KG1 (cell line): ENCODE data around the gene KCNK4.

Experiments used
- DNase-seq: peaks from one replicate; lab custom pipeline; 2025; lab: John Stamatoyannopoulos, UW

Gene KCNK4

DNA sequence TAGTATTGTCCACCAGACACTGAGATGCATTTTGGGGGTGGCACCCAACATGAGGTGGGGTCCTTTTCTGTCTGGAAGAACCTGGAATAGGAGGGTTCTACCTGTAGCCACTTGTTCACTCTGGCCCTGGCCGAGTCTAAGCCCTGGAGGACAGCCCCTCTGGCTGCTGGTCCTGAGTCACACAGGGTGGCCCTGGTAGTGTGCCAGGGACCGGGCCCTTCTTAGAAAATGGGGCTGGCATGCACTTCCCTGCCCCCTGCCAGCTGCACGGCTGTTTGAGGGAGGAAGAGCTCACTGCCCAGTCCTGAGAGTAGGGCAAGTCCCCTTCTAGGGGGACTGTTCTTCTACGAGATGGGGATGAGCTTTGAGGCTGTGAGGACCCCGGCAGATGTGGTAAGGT lies 37.6 kb upstream of the KCNK4 start:
- DNase-seq = no peak

DNA sequence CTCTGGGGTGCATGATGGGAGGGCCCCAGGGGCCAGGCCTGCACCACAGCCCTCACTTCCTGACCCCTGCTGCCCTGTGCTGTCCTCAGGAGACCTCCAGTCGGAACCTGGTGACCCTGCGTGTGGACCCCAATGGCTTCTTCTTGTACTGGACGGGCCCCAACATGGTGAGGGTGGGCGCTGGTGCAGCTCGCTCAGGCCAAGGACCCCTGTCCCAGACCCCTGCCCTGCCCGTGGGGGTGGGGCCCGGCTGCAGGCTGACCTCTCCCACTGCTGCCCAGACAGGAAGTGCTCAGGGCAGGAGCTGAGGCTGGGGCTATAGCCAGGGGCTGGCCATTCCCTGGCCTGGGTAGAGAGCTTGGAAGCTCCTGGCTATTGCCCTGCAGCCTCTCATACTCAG lies 36.8 kb upstream of the KCNK4 start:
- no peak for DNase-seq

DNA sequence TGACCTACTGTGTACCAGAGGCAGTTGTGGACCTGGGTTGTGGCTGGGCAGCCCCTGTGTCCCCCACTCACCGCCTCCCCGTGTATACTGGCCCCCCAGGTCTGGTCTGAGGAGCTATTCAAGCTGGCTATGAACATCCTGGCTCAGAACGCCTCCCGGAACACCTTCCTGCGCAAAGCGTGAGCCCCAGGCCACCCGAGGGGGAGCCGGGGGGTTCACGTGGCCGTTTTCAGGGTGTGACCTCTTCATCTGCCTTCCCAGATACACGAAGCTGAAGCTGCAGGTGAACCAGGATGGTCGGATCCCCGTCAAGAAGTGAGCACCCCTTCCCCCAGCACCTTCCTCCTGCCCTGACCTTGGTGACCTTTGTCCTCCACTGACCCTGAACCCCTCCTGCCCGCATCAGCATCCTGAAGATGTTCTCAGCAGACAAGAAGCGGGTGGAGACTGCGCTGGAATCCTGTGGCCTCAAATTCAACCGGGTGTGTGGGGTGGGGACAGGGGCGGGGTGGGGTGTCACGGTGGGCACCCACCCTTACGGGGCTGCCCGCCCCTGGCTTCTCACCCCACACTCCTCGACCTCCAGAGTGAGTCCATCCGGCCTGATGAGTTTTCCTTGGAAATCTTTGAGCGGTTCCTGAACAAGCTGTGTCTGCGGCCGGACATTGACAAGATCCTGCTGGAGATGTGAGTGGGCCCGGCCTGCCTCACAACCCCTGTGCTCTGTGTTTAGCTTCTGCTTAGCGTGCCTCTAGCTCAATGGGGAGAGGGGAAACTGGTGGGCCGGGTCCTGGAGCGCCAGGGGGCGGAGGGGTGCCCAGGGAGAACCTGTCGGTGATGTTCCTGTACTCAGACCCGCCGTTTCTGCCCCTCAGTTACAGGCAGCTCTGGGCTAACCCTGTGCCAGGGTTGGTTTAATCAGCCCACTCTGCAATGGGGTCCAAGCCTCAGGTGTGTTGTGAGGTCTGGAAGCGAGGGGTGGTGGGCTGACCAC lies 35.7 kb upstream of the KCNK4 start:
- no peak for DNase-seq

DNA sequence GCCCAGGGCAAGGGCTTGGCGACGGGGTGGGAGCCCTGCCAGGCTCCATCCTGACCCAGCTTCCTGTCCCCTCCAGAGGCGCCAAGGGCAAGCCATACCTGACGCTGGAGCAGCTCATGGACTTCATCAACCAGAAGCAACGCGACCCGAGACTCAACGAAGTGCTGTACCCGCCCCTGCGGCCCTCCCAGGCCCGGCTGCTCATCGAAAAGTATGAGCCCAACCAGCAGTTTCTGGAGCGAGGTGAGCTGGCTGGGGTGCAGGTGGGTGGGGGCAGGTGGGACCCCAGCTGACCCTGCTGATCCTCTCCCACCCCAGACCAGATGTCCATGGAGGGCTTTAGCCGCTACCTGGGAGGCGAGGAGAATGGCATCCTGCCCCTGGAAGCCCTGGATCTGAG lies 34.8 kb upstream of the KCNK4 start:
- DNase-seq = no peak

DNA sequence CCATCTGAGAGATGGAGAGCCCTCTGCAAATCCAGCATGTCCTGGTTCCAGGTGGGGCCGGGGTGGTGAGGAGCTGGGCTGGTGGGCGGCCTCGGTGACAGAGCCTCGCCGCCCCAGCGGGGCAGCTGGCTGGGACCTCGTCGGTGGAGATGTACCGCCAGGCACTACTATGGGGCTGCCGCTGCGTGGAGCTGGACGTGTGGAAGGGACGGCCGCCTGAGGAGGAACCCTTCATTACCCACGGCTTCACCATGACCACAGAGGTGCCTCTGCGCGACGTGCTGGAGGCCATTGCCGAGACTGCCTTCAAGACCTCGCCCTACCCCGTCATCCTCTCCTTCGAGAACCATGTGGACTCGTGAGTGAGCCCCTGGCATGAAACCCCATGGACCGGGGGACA lies 32.7 kb upstream of the KCNK4 start:
- no peak for DNase-seq

DNA sequence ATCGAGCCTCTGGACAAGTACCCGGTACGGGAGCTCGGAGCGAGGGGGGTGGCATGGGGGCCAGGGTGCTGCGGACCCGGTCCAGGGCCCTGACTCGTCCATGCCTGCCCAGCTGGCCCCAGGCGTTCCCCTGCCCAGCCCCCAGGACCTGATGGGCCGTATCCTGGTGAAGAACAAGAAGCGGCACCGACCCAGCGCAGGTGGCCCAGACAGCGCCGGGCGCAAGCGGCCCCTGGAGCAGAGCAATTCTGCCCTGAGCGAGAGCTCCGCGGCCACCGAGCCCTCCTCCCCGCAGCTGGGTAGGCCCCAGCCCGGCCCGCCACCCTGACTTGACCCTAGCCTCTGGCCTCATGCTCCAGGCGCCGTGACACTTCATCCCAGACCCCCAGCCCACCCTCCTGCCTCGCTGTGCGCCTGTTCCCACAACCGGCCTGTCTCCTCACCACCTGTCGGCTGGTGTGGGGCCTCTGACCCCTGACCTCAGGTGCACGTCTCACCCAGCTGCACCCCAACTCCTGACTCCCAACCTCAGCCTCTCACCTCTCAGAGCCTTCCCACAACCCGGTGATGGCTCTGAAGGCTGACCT lies 32.1 kb upstream of the KCNK4 start:
- DNase-seq = no peak

DNA sequence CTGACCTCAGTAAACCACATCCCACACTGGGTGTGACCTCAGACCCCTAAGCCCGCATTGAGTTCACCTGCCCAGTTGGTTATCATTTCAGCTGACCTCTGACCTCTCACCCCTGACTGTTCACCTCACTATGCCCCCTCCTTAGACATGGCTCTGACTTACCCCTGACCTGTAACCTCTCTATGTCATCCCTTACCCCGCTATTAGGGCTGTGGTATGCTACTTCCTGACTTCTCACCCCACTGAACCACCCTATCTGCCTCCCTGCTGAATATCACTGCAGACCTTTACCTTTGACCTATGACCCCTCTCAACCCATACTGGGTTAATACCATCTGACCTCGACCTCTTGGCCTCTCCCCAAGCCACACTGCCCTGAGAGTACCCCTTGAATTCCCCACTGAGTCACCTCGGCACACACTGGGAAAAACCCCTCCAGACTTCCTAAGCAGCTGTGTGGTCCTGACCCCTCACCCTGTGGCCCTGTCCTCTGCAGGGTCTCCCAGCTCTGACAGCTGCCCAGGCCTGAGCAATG lies 31.5 kb upstream of the KCNK4 start:
- no peak for DNase-seq

DNA sequence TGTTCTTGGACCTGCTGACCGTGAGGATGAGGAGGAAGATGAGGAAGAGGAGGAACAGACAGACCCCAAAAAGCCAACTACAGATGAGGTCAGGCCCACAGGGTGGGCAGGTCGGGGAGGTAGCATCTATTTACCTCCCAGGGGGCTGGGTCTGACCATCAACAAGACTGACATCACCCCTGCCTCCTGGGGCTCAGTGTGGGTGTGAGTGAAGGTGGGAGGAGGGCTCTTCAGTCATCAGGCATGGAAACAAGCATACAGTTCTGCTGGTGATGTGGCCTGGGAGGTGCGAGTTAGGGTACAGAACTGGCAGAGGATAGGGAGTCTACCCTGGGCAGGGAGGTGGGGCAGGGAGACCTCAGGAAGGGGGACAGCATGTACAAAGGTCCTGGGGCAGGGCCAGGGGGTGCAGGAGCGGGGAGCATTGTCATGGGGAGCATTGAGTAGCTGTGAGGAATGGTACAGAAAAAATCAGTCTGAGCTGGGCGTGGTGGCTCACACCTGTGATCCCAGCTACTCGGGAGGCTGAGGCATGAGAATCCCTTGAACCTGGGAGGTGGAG lies 30.9 kb upstream of the KCNK4 start:
- DNase-seq = no peak

DNA sequence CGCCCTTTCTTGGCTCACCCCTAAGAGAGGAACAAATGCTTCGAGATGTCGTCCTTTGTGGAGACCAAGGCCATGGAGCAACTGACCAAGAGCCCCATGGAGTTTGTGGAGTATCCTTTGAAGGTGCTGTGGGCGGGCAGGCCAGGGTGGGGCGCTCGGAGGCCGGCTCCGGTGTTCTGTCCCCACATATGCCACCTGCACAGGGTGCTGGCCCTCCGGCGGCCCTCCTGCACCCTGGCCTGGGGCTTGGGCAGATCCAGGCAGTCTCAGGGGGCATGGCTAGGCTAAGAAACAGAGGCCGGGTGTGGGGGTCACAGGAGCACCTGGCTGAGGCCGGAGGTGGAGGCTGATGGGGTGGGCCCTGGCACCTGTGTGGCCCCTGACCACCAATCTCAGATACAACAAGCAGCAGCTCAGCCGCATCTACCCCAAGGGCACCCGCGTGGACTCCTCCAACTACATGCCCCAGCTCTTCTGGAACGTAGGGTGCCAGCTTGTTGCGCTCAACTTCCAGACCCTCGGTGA lies 29.5 kb upstream of the KCNK4 start:
- DNase-seq = no peak

DNA sequence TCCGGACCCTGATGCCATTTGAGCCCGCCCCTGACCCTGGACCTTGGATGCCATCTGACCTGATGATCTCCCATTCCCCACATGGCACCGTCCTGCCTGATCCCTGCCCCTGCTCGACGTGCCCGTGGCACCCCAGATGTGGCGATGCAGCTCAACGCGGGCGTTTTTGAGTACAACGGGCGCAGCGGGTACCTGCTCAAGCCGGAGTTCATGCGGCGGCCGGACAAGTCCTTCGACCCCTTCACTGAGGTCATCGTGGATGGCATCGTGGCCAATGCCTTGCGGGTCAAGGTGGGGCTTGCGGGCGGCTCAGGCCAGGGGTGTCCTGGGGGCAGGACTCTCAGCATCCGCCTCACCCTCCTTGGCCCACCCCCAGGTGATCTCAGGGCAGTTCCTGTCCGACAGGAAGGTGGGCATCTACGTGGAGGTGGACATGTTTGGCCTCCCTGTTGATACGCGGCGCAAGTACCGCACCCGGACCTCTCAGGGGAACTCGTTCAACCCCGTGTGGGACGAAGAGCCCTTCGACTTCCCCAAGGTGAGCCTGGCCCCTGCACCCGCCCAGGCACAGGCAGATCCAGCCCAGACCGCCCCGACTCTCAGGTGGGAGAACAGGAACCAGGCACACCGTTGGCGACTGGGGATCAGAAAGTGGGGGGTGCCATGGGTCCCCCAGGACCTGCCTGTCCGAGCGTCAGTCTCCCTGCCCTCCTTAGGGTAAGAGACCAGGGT lies 28.7 kb upstream of the KCNK4 start:
- DNase-seq = no peak

DNA sequence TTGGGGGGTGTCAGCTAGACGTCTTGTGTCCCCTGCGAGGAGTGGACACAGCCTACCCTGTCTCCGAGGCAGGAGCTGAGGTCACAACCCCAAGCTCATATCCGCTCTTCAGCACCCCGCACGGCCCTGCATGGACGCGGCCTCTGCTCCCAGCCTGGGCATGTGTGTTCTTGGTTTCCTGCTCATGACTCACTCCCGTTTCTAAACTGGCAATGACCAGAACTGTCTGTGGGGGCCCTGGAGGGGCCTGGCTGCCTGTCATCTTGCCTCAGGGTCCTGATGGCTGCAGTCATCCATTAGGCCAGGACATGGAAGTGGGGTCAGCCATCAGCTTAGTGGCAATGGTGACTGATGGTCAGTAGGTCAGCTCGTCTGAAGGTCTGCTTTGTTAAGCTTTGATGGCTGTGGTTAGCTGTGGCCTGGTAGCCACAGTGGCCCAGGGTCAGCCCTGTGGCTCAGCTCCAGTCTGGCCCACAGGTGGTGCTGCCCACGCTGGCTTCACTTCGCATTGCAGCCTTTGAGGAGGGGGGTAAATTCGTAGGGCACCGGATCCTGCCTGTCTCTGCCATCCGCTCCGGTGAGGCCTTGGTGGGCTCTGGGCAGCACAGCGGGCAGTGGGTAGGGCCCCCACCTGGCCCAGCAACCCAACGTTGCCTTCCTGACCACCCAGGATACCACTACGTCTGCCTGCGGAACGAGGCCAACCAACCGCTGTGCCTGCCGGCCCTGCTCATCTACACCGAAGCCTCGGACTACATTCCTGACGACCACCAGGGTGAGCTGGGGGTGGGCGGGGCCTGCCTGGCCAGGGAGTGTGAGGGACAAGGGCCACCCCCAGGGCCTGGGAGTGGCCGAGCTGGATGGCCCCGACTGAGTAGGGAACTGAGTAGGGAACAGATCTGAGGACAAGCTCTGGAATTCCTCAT lies 27.8 kb upstream of the KCNK4 start:
- no peak for DNase-seq

DNA sequence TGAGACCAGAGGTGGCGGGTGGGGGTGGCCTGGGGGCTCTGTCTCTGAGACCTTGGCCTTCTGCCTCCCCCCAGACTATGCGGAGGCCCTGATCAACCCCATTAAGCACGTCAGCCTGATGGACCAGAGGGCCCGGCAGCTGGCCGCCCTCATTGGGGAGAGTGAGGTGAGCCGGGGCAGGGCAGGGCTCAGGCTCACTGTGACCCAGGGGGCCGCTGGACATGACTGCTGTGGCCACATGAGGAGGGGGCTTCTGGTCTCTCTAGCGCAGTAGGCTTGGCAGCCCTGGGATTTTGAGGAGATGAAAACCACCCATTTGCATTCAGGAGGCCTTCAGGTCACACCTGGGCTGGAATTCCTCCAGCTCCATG lies 27.2 kb upstream of the KCNK4 start:
- no peak for DNase-seq

DNA sequence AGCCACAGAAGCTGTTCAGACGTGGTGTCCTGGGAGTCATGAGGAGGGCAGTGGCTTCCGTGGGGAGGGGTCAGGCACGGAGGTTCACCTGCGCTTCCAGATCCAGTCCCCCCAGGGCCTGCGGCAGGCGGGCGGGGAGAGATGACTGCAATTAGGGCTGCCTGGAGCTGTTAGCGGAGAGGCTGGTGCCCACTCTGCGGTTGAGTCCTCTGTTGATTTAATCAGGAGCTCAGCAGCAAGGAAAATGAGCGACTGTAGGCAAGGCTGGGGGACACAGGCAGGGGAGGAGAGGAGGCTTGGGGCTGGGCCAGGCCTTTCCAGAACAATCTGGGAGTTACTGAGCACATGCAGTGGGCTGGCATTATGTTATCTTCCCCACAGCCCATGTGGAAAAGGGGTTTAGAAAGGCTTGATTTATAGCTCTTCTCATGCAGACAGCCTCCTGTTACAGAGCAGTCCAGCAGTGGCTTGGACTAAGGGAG lies 26.7 kb upstream of the KCNK4 start:
- DNase-seq = no peak

DNA sequence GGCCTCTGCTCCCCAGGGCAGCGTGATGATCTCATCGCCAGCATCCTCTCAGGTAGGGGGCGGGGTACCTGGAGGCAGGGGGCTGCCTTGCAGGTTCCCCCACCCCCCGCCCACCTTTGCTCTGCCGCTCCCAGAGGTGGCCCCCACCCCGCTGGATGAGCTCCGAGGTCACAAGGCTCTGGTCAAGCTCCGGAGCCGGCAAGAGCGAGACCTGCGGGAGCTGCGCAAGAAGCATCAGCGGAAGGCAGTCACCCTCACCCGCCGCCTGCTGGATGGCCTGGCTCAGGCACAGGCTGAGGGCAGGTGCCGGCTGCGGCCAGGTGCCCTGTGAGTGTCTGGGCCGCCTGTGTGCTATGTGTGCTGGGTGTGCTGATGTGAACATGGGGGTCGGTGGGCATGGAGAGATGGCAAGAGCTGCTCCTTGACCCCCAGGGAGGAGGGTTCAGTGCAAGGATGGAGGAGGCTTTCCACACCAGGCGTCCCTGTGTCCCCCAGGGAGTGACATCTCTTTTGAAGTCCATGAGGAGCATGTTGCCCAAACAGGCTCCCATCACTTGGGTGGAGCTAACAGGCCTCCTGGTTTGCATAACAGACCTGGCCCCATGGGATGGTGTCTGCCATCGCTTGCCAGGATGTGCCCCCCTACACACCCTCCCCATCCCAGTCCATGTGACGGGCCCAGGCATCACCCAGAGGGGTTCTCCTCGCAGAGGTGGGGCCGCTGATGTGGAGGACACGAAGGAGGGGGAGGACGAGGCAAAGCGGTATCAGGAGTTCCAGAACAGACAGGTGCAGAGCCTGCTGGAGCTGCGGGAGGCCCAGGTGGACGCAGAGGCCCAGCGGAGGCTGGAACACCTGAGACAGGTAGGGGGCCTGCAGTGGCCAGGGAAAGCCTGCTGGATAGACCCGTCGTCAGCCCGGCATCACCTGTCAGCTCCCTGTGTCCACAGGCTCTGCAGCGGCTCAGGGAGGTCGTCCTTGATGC lies 25.6 kb upstream of the KCNK4 start:
- no peak for DNase-seq

DNA sequence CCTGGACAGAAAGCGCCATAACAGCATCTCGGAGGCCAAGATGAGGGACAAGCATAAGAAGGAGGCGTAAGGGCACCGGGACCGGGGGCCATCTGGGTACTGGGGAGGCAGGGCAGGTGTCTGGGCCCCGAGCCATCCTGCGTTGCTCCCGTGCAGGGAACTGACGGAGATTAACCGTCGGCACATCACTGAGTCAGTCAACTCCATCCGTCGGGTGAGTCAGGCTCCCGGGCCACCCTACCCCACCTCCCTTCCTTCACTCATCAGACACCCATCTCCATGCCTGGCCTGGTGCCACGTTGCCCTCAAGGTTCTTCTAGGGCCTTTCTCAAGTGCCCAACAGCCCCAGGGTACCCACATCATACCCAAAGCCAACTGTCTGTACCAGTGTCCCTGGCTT lies 24.8 kb upstream of the KCNK4 start:
- DNase-seq = no peak

DNA sequence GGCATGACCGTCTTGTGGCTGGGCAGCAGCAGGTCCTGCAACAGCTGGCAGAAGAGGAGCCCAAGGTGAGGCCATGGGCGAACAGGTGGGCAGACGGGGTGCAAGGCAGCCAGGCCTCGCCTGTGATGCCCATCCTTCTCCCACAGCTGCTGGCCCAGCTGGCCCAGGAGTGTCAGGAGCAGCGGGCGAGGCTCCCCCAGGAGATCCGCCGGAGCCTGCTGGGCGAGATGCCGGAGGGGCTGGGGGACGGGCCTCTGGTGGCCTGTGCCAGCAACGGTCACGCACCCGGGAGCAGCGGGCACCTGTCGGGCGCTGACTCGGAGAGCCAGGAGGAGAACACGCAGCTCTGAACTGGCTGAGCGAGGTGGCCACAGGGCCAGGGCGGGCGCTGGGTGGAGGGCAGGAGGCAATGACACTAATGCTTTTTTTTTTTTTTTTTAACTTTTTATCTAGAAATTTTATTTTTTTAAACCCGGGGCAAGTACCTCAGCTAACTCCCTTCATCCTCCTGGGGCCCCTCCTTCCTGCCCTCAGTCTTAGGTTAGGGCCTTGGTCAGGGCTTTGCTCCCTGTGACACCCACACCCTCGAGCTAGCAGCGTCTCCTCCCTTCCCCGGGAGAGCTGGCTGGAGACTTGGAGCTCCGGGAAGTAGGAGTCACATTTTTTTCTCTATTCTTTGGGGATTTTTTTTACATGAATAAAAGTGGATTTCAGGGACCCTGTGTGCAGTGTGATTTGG lies 23.7 kb upstream of the KCNK4 start:
- DNase-seq = no peak

DNA sequence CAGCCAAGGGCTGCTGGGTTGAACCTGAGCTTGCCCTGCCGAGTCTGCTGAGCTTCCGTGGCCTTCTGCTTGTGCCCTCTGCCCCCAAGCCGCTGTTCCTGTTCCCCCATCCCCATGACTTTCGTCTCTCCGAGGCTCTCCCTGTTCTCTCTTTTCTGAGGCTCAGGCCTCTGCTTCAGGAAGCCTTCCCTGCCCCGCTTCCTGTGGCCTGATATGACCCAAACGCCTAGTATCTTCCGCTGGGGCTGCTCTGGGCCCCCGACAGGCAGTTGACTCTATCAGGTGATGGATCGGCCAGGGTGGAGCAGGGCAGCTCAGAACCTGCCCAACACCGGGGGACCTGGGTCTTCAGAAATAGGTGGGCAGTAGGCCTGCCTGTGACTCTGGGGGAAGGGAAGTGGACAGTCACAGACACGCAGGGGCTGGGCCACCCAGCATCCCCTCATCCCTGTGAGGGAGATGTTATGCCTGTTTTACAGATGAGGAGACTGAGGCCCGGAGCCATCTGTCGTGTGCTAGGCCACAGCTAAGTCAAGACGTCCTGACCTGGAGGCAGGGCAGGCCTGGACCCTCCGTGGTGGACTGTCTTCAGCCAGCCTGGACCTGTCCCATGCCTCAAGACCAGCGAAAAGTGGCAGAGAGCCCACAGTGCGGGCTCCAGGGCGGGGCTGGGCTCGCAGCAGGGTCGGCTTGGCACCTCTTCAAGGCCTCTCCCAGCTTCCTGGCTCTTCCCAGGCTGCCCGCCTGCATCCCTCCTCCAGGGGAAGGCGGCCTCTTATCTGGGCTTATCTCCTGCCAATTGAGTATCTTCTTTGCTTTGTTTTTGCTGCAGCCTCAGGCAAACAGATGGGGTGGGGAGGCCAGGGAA lies 22.8 kb upstream of the KCNK4 start:
- no peak for DNase-seq
